Endodermal cell (in vitro differentiated cells): ENCODE data around the gene ACAA2. TPM values are rescaled to one million over a fixed set of nuclear protein-coding genes. Genes with fewer than 3 reads are reported as not detected.
"Not testable (repeated sequence)": the region's sequence is repeated elsewhere in the genome, so short reads cannot be mapped to it uniquely, and the experiment has no call there.

Experiments
- DNase-seq: peaks from one replicate; pipeline ENCODE4 v3.0.0-alpha.2; 2017
- H3K27ac ChIP-seq: 2 replicates; pipeline ENCODE4 v1.5.1; 2013; ENCODE audit warnings: mild to moderate bottlenecking, low read depth, low read length, moderate library complexity
- H3K27me3 ChIP-seq: 2 replicates; pipeline ENCODE4 v1.6.1; 2013; ENCODE audit warnings: mild to moderate bottlenecking, low read length, moderate library complexity; ENCODE audit not compliant: insufficient read depth, control insufficient read depth, poor library complexity, severe bottlenecking
- H3K36me3 ChIP-seq: 2 replicates; pipeline ENCODE4 v1.7.0; 2013; ENCODE audit warnings: mild to moderate bottlenecking, low read length, moderate library complexity; ENCODE audit not compliant: control insufficient read depth, insufficient read depth
- H3K4me1 ChIP-seq: one replicate; pipeline ENCODE4 v1.7.0; 2013; ENCODE audit warnings: low read length; ENCODE audit not compliant: control insufficient read depth, insufficient read depth
- H3K4me3 ChIP-seq: 2 replicates; pipeline ENCODE4 v1.5.1; 2013; ENCODE audit warnings: mild to moderate bottlenecking, low read length, moderate library complexity
- H3K9ac ChIP-seq: 2 replicates; pipeline ENCODE4 v1.6.1; 2013; ENCODE audit warnings: mild to moderate bottlenecking, low read length, moderate library complexity; ENCODE audit not compliant: poor library complexity, severe bottlenecking; ENCODE audit errors: extremely low read depth
- H3K9me3 ChIP-seq: 2 replicates; pipeline ENCODE4 v1.6.1; 2013; ENCODE audit warnings: mild to moderate bottlenecking, low read length, moderate library complexity; ENCODE audit not compliant: control insufficient read depth
- H3K27ac Mint-ChIP-seq: 2 replicates; pipeline ENCODE4 v1.8.0; 2020; ENCODE audit warnings: mixed read lengths
- H3K27me3 Mint-ChIP-seq: 2 replicates; pipeline ENCODE4 v1.8.0; 2021; ENCODE audit warnings: mild to moderate bottlenecking, mixed read lengths; ENCODE audit not compliant: insufficient read depth
- H3K36me3 Mint-ChIP-seq: 2 replicates; pipeline ENCODE4 v1.8.0; 2020; ENCODE audit warnings: low read depth, mixed read lengths
- H3K4me1 Mint-ChIP-seq: 2 replicates; pipeline ENCODE4 v1.8.0; 2020; ENCODE audit warnings: mixed read lengths
- H3K4me3 Mint-ChIP-seq: 2 replicates; pipeline ENCODE4 v1.8.0; 2020; ENCODE audit warnings: mild to moderate bottlenecking, moderate library complexity, mixed read lengths
- H3K9me3 Mint-ChIP-seq: 2 replicates; pipeline ENCODE4 v1.8.0; 2020; ENCODE audit warnings: mild to moderate bottlenecking, mixed read lengths
- CTCF ChIP-seq: fragments of 200-600 bp; sonication (generic); conservative IDR thresholded peaks from 2 replicates; pipeline ENCODE4 v1.5.0; 2021; ENCODE audit warnings: antibody characterized with exemption, mild to moderate bottlenecking
- WGBS, 2 experiments: methylation state at CpG; one replicate each; pipeline versions ENCODE4 v1.1.5 to v1.1.7; 2013; ENCODE audit warnings: missing lambda C conversion rate in 2 of 2, mixed read lengths in 1 of 2; ENCODE audit not compliant: insufficient coverage in 1 of 2, insufficient read length in 1 of 2; 5-methylcytosine and 5-hydroxymethylcytosine counted together
- total RNA-seq, 2 donors: library from RNA; stranded (reverse); fragmentation: NEBNext Ultra II Directional in 1 of 2; extraction: Animal tissue kit (Norgen Biotek cat#: 25700) in 1 of 2; gene quantifications; 2 replicates in 1 of 2; 3 replicates in 1 of 2; pipeline ENCODE4 v1.2.1, GENCODE V29; 2021

ACAA2 gene
- total RNA-seq, 2 donors from 2014 or later: 128 to 131 TPM

GRCh38 chr18:49798001-49798400 lies 15.3 kb downstream of the ACAA2 start:
- peaks cover 83% of the 10 kb centered on the region for H3K36me3 ChIP-seq
- Mint-ChIP-seq H3K27me3 (no peaks in the 10 kb centered on the region), H3K9me3 (peaks cover 27% of the 10 kb centered on the region), H3K4me3 (no peak overlapping the region), H3K36me3 (peaks cover 81% of the 10 kb centered on the region), H3K27ac (no peak overlapping the region), H3K4me1 (no peaks in the 10 kb centered on the region)
- 93 to 100% methylated on average over 1 to 3 of the region's 4 CpGs for whole genome bisulfite sequencing, 2 experiments
- no peak overlapping the region for H3K9ac ChIP-seq
- no peaks in the 10 kb centered on the region for H3K4me1 ChIP-seq
- H3K27me3 ChIP-seq: no peaks in the 10 kb centered on the region
- no peak overlapping the region for H3K4me3 ChIP-seq
- H3K27ac ChIP-seq: no peak overlapping the region
- peaks cover 24% of the 10 kb centered on the region for H3K9me3 ChIP-seq
- TF ChIP-seq CTCF: no peak
- no peak for DNase-seq

GRCh38 chr18:49795612-49796552 lies 17.5 kb downstream of the ACAA2 start:
- no peaks in the 10 kb centered on the region for H3K4me1 Mint-ChIP-seq
- no peak overlapping the region for H3K27ac Mint-ChIP-seq
- H3K36me3 ChIP-seq: peaks cover 79% of the 10 kb centered on the region
- no peaks in the 10 kb centered on the region for H3K27me3 ChIP-seq
- H3K9ac ChIP-seq: no peak overlapping the region
- H3K36me3 Mint-ChIP-seq: peaks cover 78% of the 10 kb centered on the region
- DNase-seq: no peak
- no peaks in the 10 kb centered on the region for H3K27me3 Mint-ChIP-seq
- H3K9me3 Mint-ChIP-seq: peaks cover 22% of the 10 kb centered on the region
- H3K9me3 ChIP-seq: peaks cover 12% of the 10 kb centered on the region
- no peak overlapping the region for H3K4me3 Mint-ChIP-seq
- 94 to 97% methylated on average over 2 to 7 of the region's 7 CpGs for WGBS, 2 experiments
- H3K4me1 ChIP-seq: no peaks in the 10 kb centered on the region
- no peak for TF ChIP-seq CTCF
- H3K4me3 ChIP-seq: no peak overlapping the region
- no peak overlapping the region for H3K27ac ChIP-seq

- H3K27me3 Mint-ChIP-seq: no peaks in the 10 kb centered on the region
- no peak overlapping the region for H3K4me3 Mint-ChIP-seq
- H3K27ac Mint-ChIP-seq: no peak overlapping the region
- H3K36me3 Mint-ChIP-seq: peaks cover 81% of the 10 kb centered on the region
- no peaks in the 10 kb centered on the region for H3K4me1 Mint-ChIP-seq
- Histone ChIP-seq H3K36me3 (peaks cover 87% of the 10 kb centered on the region), H3K9ac (no peak overlapping the region), H3K9me3 (peaks cover 9% of the 10 kb centered on the region), H3K4me1 (no peaks in the 10 kb centered on the region), H3K27ac (no peak overlapping the region), H3K27me3 (no peaks in the 10 kb centered on the region), H3K4me3 (no peak overlapping the region)
- 88 to 98% methylated on average over 2 to 3 of the region's 3 CpGs for WGBS, 2 experiments
- H3K9me3 Mint-ChIP-seq: peaks cover 14% of the 10 kb centered on the region
- DNase-seq: no peak
- TF ChIP-seq CTCF: no peak
Observed at GRCh38 chr18:49794743-49795142, 18.6 kb downstream of the ACAA2 start.

- not testable (repeated sequence) for H3K4me1 Mint-ChIP-seq, DNase-seq, H3K9ac ChIP-seq, H3K27me3 ChIP-seq, H3K4me1 ChIP-seq, H3K4me3 ChIP-seq, H3K27ac ChIP-seq, H3K9me3 ChIP-seq, H3K9me3 Mint-ChIP-seq, H3K4me3 Mint-ChIP-seq, H3K27me3 Mint-ChIP-seq
- H3K36me3 Mint-ChIP-seq: peaks cover 77% of the 10 kb centered on the region
- 66 to 96% methylated on average over 3 to 8 of the region's 8 CpGs for WGBS, 2 experiments
- H3K36me3 ChIP-seq: peaks cover 93% of the 10 kb centered on the region
- peak overlapping the region; percentile 7 for H3K27ac Mint-ChIP-seq
Observed at GRCh38 chr18:49789560-49790134, 23.7 kb downstream of the ACAA2 start.
